HepG2 (cell line): ENCODE data around the gene HEXA. TPM values are rescaled to one million over a fixed set of nuclear protein-coding genes. Genes with fewer than 3 reads are reported as not detected.

ENCODE experiments used
- ATAC-seq: fragments of 200-7000 bp; cut with Tn5 transposase; 3 replicates; pipeline ENCODE4 v1.9.1; 2020; ENCODE audit warnings: mild to moderate bottlenecking, moderate library complexity
- BruUV-seq: library from RNA; stranded (reverse); fragments of 400-500 nt; replicated peaks from 2 replicates; lab custom pipeline; 2021; lab: Mats Ljungman, UMichigan
- CTCF ChIA-PET: fragments of 300-600 bp; formaldehyde crosslinking; extraction: SDS; loops from one replicate; lab custom pipeline; 2021; ENCODE audit warnings: low total read pairs, inconsistent platforms, low intra/inter-chr PET ratio; lab: Yijun Ruan, JAX
- POLR2A ChIA-PET: fragments of 350-600 bp; sonication (Branson Sonifier 250); formaldehyde crosslinking; loops from one replicate; lab custom pipeline; 2020; ENCODE audit warnings: antibody characterized with exemption, inconsistent platforms; lab: Yijun Ruan, JAX
- DNase-seq: peaks from one replicate; pipeline ENCODE4 v3.0.0-alpha.2; 2015; ENCODE audit warnings: low spot score
- FAIRE-seq: peaks from 3 replicates; lab custom pipeline; 2011; peaks lifted over from hg19 to GRCh38; lab: Jason Lieb, UNC
- H2AFZ ChIP-seq: one replicate; pipeline ENCODE4 v1.6.1; 2011; ENCODE audit warnings: low read length, inconsistent platforms
- H3K27ac ChIP-seq: fragments of 300-600 bp; 3 replicates; pipeline ENCODE4 v1.8.0; 2011; ENCODE audit warnings: mixed run types, mild to moderate bottlenecking, mixed read lengths, low read length, inconsistent platforms; ENCODE audit not compliant: insufficient read depth; ENCODE audit errors: extremely low read length
- H3K27me3 ChIP-seq, 2 experiments: fragments of 200-600 bp in 1 of 2; 2 replicates in 1 of 2; 3 replicates in 1 of 2; pipeline versions ENCODE4 v1.6.0 to v1.8.0; 2011; ENCODE audit warnings: low read length in 2 of 2, mild to moderate bottlenecking in 2 of 2, moderate library complexity in 2 of 2, inconsistent platforms in 1 of 2; ENCODE audit not compliant: insufficient read depth in 2 of 2, control insufficient read depth in 1 of 2
- H3K36me3 ChIP-seq, 2 experiments: fragments of 200-600 bp in 1 of 2; replicated peaks in 1 of 2; 2 replicates in 1 of 2; 3 replicates in 1 of 2; pipeline versions ENCODE4 v1.5.1 to v1.8.0; 2011; ENCODE audit warnings: low read length in 2 of 2, inconsistent platforms in 1 of 2; ENCODE audit not compliant: insufficient read depth in 2 of 2, control insufficient read depth in 1 of 2
- H3K4me1 ChIP-seq: 2 replicates; pipeline ENCODE4 v1.5.1; 2012; ENCODE audit warnings: low read length, inconsistent platforms; ENCODE audit not compliant: insufficient read depth
- H3K4me2 ChIP-seq: 2 replicates; pipeline ENCODE4 v1.6.0; 2011; ENCODE audit warnings: low read depth, low read length, inconsistent platforms
- H3K4me3 ChIP-seq, 3 experiments: fragments of 200-600 bp in 1 of 3; sonication (generic), shearing (Covaris generic) in 1 of 3; replicated peaks in 1 of 3; 2 replicates each; pipeline ENCODE4 v1.5.1; 2011 to 2016; ENCODE audit warnings: low read length in 3 of 3, inconsistent platforms in 2 of 3, low read depth in 2 of 3, mild to moderate bottlenecking in 2 of 3, control low read depth in 1 of 3, mixed read lengths in 1 of 3; ENCODE audit not compliant: insufficient read depth in 1 of 3
- H3K79me2 ChIP-seq: one replicate; pipeline ENCODE4 v1.6.1; 2011; ENCODE audit warnings: low read length, inconsistent platforms; ENCODE audit not compliant: insufficient read depth
- H3K9ac ChIP-seq: 2 replicates; pipeline ENCODE4 v1.6.0; 2011; ENCODE audit warnings: mild to moderate bottlenecking, low read depth, low read length, inconsistent platforms; ENCODE audit not compliant: insufficient read depth
- H3K9me3 ChIP-seq: 2 replicates; pipeline ENCODE4 v1.5.1; 2012; ENCODE audit warnings: mild to moderate bottlenecking, low read length
- H4K20me1 ChIP-seq: 2 replicates; pipeline ENCODE4 v1.6.0; 2011; ENCODE audit warnings: inconsistent platforms, mild to moderate bottlenecking, low read length, moderate library complexity; ENCODE audit not compliant: insufficient read depth
- BCL3 ChIP-seq: sonication (generic); formaldehyde crosslinking; IDR thresholded peaks from 2 replicates; pipeline ENCODE4 v1.5.1; 2020; ENCODE audit warnings: mild to moderate bottlenecking, missing genetic modification reagents, moderate library complexity
- ERF ChIP-seq: IDR thresholded peaks from 2 replicates; pipeline ENCODE4 v1.6.1; 2018; ENCODE audit warnings: missing biosample characterization, missing genetic modification reagents
- KAT8 ChIP-seq: IDR thresholded peaks from 2 replicates; pipeline ENCODE4 v1.6.1; 2016; ENCODE audit warnings: missing genetic modification reagents, missing compliant biosample characterization
- ZNF484 ChIP-seq: sonication (generic); formaldehyde crosslinking; IDR thresholded peaks from 2 replicates; pipeline ENCODE4 v1.5.1; 2020; ENCODE audit warnings: mild to moderate bottlenecking, low read depth, missing genetic modification reagents, borderline replicate concordance
- ZNF567 ChIP-seq: sonication (generic); formaldehyde crosslinking; IDR thresholded peaks from 2 replicates; pipeline ENCODE4 v1.8.1; 2023; ENCODE audit warnings: mild to moderate bottlenecking, missing genetic modification reagents, borderline replicate concordance
- ZNF777 ChIP-seq: sonication (generic); formaldehyde crosslinking; IDR thresholded peaks from 2 replicates; pipeline ENCODE4 v1.4.0; 2020; ENCODE audit warnings: missing genetic modification reagents
- ZNF891 ChIP-seq: sonication (generic); formaldehyde crosslinking; IDR thresholded peaks from 2 replicates; pipeline ENCODE4 v1.5.0; 2020; ENCODE audit warnings: mild to moderate bottlenecking, missing genetic modification reagents
- WGBS: methylation state at CpG from one replicate; pipeline ENCODE4 v1.1.6; 2017; ENCODE audit warnings: low lambda C conversion rate; 5-methylcytosine and 5-hydroxymethylcytosine counted together
- in situ Hi-C: cut with HindIII; loops from 2 replicates; pipeline ENCODE4 v1.10.0; 2017; ENCODE audit warnings: low pct_unique_long_range_greater_than_20kb; ENCODE audit not compliant: extremely low pct_ligation_motif_present
- intact Hi-C: fragments of 100-400 bp; cut with micrococcal nuclease; formaldehyde crosslinking; loops from one replicate; pipeline ENCODE4 v1.10.0; 2022; ENCODE audit not compliant: unreplicated experiment
- polyA plus RNA-seq, 8 experiments: library from polyadenylated mRNA; depleted of rRNA in 3 of 8; stranded (reverse) in 7 of 8; unstranded in 1 of 8; fragments of >200 nt; fragmentation: Illumina TruSeq in 4 of 8; extraction: Trizol in 4 of 8; gene quantifications; 2 replicates each; pipeline versions ENCODE4 v1.2.1 to v1.2.3, GENCODE V29; 2011 to 2016; ENCODE audit warnings: low read depth in 4 of 8, missing spikeins in 1 of 8, mixed read lengths in 1 of 8; ENCODE audit not compliant: insufficient read depth in 1 of 8
- total RNA-seq, 5 experiments: library from RNA; depleted of rRNA; stranded (reverse); fragments of >200 nt; fragmentation: Illumina TruSeq; extraction: Trizol; gene quantifications; 2 replicates each; pipeline ENCODE4 v1.2.3, GENCODE V29; 2016; ENCODE audit warnings: low read depth in 1 of 5
- TF ChIP-seq, protein P1 (sequence below): sonication (generic); formaldehyde crosslinking; IDR thresholded peaks from 2 replicates; pipeline ENCODE4 v1.8.0; 2022; ENCODE audit warnings: missing genetic modification reagents, mild to moderate bottlenecking, borderline replicate concordance

The HEXA gene
- total and polyA plus RNA-seq, 2 of the 13 experiments (the other 11 are each of a cell fraction or from before 2014, with no cell fraction given) = 106 to 219 TPM

- ATAC-seq = no peak
Measured at GRCh38 chr15:72423256-72423655, 47.4 kb upstream of the HEXA start.

More at GRCh38 chr15:72423256-72423655, 47.4 kb upstream of the HEXA start:
- Histone ChIP-seq H3K4me3 (no peak overlapping the region), H2AFZ (no peak overlapping the region), H3K9ac (no peak overlapping the region), H3K9me3 (no peaks in the 10 kb centered on the region), H3K36me3 (no peaks in the 10 kb centered on the region), H3K27ac (no peak overlapping the region), H4K20me1 (no peaks in the 10 kb centered on the region), H3K4me2 (no peak overlapping the region), H3K27me3 (no peaks in the 10 kb centered on the region; a peak in 1 of 5 replicates), H3K4me1 (no peaks in the 10 kb centered on the region), H3K79me2 (no peaks in the 10 kb centered on the region)
- TF ChIP-seq ZNF567 (CRISPR knock-in tag) = no peak
- TF ChIP-seq ZNF777 (CRISPR knock-in tag) = no peak
- TF ChIP-seq, protein P1, sequence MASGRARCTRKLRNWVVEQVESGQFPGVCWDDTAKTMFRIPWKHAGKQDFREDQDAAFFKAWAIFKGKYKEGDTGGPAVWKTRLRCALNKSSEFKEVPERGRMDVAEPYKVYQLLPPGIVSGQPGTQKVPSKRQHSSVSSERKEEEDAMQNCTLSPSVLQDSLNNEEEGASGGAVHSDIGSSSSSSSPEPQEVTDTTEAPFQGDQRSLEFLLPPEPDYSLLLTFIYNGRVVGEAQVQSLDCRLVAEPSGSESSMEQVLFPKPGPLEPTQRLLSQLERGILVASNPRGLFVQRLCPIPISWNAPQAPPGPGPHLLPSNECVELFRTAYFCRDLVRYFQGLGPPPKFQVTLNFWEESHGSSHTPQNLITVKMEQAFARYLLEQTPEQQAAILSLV (CRISPR knock-in tag) = no peak
- TF ChIP-seq ZNF891 (CRISPR knock-in tag) = no peak
- no peak for TF ChIP-seq KAT8
- TF ChIP-seq ZNF484 = no peak
- TF ChIP-seq BCL3 (CRISPR knock-in tag) = no peak
- no peak for TF ChIP-seq ERF (CRISPR knock-in tag)
- FAIRE-seq (no peak), DNase-seq (no peak)
- intact Hi-C loops = no loop called here
- ChIA-PET POLR2A (no interaction called here), CTCF (no interaction called here)
- BruUV-seq = no TSS peak
- WGBS = 31% methylated on average over 2 of the region's 2 CpGs
- in situ Hi-C loops = no loop called here
